AG04450 (cell line): ENCODE results near the gene PIAS2. TPM values are rescaled to one million over a fixed set of nuclear protein-coding genes. Genes with fewer than 3 reads are reported as not detected.
A peak's percentile ranks its signal among the peaks of the same experiment; 100 is the strongest.

Experiments
- CTCF ChIA-PET: fragments of 300-600, 350-600 bp; formaldehyde crosslinking; extraction: SDS; loops from one replicate; lab custom pipeline; 2022; ENCODE audit warnings: antibody characterized with exemption, inconsistent platforms; lab: Charles Lee
- POLR2A ChIA-PET: fragments of 350-600 bp; formaldehyde crosslinking; extraction: SDS; loops from one replicate; lab custom pipeline; 2021; ENCODE audit warnings: antibody characterized with exemption, inconsistent platforms; lab: Yijun Ruan, JAX
- DNase-seq: peaks from one replicate; pipeline ENCODE4 v3.0.0-alpha.2; 2011; ENCODE audit warnings: low read depth, low spot score
- H3K27ac ChIP-seq: one replicate; pipeline ENCODE4 v1.5.1; 2012; ENCODE audit warnings: low read depth, low read length, control low read depth
- H3K27me3 ChIP-seq: one replicate; pipeline ENCODE4 v1.6.0; 2012; ENCODE audit warnings: low read length; ENCODE audit not compliant: control insufficient read depth, insufficient read depth
- H3K4me3 ChIP-seq: 2 replicates; pipeline ENCODE4 v1.5.1; 2011; ENCODE audit warnings: mild to moderate bottlenecking, low read depth, low read length, control low read depth
- H3K9me3 ChIP-seq: 2 replicates; pipeline ENCODE4 v1.5.1; 2012; ENCODE audit warnings: low read length; ENCODE audit not compliant: control insufficient read depth, insufficient read depth
- CTCF ChIP-seq: IDR thresholded peaks from 2 replicates; pipeline ENCODE4 v1.5.1; 2011; ENCODE audit warnings: low read depth, low read length, control low read depth, inconsistent platforms
- polyA plus RNA-seq: library from polyadenylated mRNA; depleted of rRNA; stranded (reverse); fragments of >200 nt; gene quantifications from 2 replicates; pipeline ENCODE4 v1.2.3, GENCODE V29; 2011

PIAS2 gene
- polyA plus RNA-seq, 1 experiment = 10.1 TPM

GRCh38 chr18:46756559-46757201, 160.6 kb downstream of the PIAS2 start, which contains the start of gene ST8SIA5:
Gene ST8SIA5, minus strand, starts transcription at chr18:46757053. Its CDS starts 545 bp downstream, at chr18:46756508.
- Histone ChIP-seq H3K27me3 (peaks cover 46% of the 10 kb centered on the region), H3K9me3 (no peaks in the 10 kb centered on the region; the same call in 1 of the 2 replicates), H3K27ac (no peak within 1 kb of the TSS), H3K4me3 (peak within 1 kb of the TSS; percentile 31; the same call in 1 of the 2 replicates)
- TF ChIP-seq CTCF = no peak
- no peak for DNase-seq
- ChIA-PET CTCF (no interaction called here), POLR2A (no interaction called here)

GRCh38 chr18:46756025-46756558, 161.2 kb downstream of the PIAS2 start:
- Histone ChIP-seq H3K27ac (no peak overlapping the region), H3K4me3 (no peak overlapping the region), H3K27me3 (peaks cover 46% of the 10 kb centered on the region), H3K9me3 (no peaks in the 10 kb centered on the region; the same call in 1 of the 2 replicates)
- no peak for TF ChIP-seq CTCF
- ChIA-PET POLR2A (no interaction called here), CTCF (no interaction called here)
- no peak for DNase-seq

- TF ChIP-seq CTCF = no peak
- no peak overlapping the region for H3K4me3 ChIP-seq
- peaks cover 43% of the 10 kb centered on the region for H3K27me3 ChIP-seq
- ChIA-PET CTCF (no interaction called here), POLR2A (no interaction called here)
- DNase-seq = no peak
- H3K9me3 ChIP-seq = no peaks in the 10 kb centered on the region; the same call in 1 of the 2 replicates
- no peak overlapping the region for H3K27ac ChIP-seq
Measured at GRCh38 chr18:46755315-46756024, 161.8 kb downstream of the PIAS2 start.

GRCh38 chr18:46754661-46755292, 162.5 kb downstream of the PIAS2 start:
- Histone ChIP-seq H3K27ac (no peak overlapping the region), H3K27me3 (peaks cover 42% of the 10 kb centered on the region), H3K4me3 (no peak overlapping the region), H3K9me3 (no peaks in the 10 kb centered on the region; the same call in 1 of the 2 replicates)
- ChIA-PET CTCF (no interaction called here), POLR2A (no interaction called here)
- no peak for DNase-seq
- TF ChIP-seq CTCF = peak; percentile 13; the same call in 1 of the 2 replicates
